ENCODE results near the gene MAP2. TPM values are rescaled to one million over a fixed set of nuclear protein-coding genes. Genes with fewer than 3 reads are reported as not detected.
"Not testable (repeated sequence)": the region's sequence is repeated elsewhere in the genome, so short reads cannot be mapped to it uniquely, and the experiment has no call there.

MAP2 gene
- total RNA-seq, 6 experiments from 2014 or later = 1.0 to 2.0 (median 1.6) TPM

DNA sequence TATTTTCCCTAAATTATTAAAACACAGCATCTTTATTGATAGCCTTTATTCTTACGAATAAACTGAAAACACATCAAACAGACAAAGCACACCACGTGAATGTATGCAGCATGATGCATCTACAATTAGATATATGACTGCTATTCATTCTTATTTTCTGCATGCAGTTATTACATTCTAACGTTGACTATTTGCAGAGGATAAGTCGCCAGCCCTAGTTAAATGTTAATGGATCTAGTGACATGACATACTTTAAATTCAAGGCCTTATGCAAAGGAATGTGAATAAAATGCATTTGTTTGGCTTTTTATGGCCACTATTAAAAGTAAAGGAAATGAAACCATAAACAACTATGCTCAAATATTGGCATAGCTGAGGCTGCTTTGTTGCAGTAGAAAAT is 172.4 kb downstream of the MAP2 start:
- Mint-ChIP-seq H3K36me3 (ENCODE audit: low read depth) (no peaks in the 10 kb centered on the region), H3K27ac (no peak overlapping the region), H3K27me3 (ENCODE audit: insufficient read depth) (no peaks in the 10 kb centered on the region), H3K9me3 (no peaks in the 10 kb centered on the region), H3K4me3 (no peak overlapping the region), H3K4me1 (ENCODE audit: low read depth) (no peaks in the 10 kb centered on the region)
- no peak for DNase-seq
- TF ChIP-seq, protein P1, sequence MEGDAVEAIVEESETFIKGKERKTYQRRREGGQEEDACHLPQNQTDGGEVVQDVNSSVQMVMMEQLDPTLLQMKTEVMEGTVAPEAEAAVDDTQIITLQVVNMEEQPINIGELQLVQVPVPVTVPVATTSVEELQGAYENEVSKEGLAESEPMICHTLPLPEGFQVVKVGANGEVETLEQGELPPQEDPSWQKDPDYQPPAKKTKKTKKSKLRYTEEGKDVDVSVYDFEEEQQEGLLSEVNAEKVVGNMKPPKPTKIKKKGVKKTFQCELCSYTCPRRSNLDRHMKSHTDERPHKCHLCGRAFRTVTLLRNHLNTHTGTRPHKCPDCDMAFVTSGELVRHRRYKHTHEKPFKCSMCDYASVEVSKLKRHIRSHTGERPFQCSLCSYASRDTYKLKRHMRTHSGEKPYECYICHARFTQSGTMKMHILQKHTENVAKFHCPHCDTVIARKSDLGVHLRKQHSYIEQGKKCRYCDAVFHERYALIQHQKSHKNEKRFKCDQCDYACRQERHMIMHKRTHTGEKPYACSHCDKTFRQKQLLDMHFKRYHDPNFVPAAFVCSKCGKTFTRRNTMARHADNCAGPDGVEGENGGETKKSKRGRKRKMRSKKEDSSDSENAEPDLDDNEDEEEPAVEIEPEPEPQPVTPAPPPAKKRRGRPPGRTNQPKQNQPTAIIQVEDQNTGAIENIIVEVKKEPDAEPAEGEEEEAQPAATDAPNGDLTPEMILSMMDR (IDR thresholded peaks at IDR 0.05) = no peak

DNA sequence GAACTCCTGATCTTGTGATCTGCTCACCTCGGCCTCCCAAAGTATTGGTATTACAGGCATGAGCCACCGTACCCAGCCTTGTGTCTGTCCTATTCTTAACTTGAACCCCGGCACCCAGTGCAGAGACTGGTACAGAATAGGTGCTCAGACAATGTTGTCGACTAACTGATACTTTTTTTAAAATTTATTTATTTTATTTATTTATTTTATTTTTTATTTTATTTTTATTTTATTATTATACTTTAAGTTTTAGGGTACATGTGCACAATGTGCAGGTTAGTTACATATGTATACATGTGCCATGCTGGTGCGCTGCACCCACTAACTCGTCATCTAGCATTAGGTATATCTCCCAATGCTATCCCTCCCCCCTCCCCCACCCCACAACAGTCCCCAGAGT is 174.4 kb downstream of the MAP2 start:
- DNase-seq; H3K27me3 Mint-ChIP-seq (ENCODE audit: insufficient read depth); H3K27ac Mint-ChIP-seq; H3K9me3 Mint-ChIP-seq; H3K4me3 Mint-ChIP-seq; H3K4me1 Mint-ChIP-seq (ENCODE audit: low read depth); H3K36me3 Mint-ChIP-seq (ENCODE audit: low read depth): not testable (repeated sequence)

DNA sequence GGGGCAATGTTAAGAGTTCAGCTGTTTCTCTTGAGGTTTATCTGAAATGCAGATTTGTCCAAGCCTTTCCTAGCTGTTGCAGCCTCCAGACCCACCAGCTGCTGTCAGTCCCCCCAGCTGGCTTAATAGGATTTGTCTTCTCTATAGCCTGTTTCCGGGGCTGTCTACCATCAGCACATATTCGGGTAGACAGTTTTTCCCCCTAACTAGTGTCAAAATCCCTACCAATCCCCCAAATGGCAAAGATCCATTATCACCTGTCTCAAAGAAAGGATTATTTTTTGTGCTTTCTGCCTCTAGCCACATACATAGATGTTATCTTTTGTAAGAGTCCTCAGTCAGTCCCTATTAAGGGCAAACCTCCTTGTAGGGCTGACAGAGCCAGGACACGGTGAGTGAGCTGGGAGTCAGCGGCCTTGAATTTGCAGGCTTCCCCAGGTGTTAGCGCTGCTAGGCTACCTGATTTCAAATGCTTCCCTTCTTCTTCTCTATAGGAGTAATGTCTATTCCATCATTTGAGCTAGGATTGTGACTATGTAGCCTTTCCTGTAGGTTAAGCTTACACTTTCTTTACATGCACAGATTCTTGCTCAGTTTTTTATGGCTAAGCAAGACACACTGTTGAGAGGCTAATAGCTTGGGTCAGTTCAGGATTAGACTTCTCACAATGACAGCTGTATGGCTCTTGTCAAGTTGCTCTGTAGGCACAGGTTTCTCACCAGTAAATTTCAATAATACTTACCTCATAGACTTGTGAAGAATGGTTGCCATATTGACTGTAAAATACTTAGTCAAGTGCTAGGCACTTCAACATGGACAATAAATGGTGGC is 176.7 kb downstream of the MAP2 start:
- H3K9me3 Mint-ChIP-seq = no peaks in the 10 kb centered on the region
- no peak overlapping the region for H3K4me3 Mint-ChIP-seq
- H3K4me1 Mint-ChIP-seq (ENCODE audit: low read depth) = no peaks in the 10 kb centered on the region
- no peak overlapping the region for H3K27ac Mint-ChIP-seq
- no peaks in the 10 kb centered on the region; the same call in 1 of the 2 replicates for H3K27me3 Mint-ChIP-seq (ENCODE audit: insufficient read depth)
- H3K36me3 Mint-ChIP-seq (ENCODE audit: low read depth) = no peaks in the 10 kb centered on the region
- DNase-seq = no peak
- TF ChIP-seq, protein P1 (IDR thresholded peaks at IDR 0.05) = no peak

DNA sequence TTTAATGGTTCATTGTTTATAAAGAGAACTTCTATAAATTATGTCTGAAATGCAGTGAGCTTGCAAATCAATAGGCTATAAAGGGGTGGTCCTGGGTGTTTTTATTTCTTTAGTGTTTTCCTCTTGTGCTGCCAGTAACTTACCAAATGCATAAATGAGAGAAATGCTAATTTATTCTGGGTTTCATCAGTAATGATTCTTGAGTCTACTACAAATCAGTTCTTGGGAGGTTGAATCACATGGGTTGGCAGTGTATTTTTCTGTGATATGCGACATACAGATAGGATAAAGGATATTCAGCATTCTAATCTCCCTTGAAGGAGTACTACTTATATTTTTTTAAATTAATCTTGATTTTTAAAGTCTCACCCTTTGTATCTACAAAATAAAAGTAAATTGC is 177.7 kb downstream of the MAP2 start:
- TF ChIP-seq, protein P1 (IDR thresholded peaks at IDR 0.05) = no peak
- Mint-ChIP-seq H3K4me3 (no peak overlapping the region), H3K27ac (no peak overlapping the region), H3K27me3 (ENCODE audit: insufficient read depth) (no peaks in the 10 kb centered on the region; the same call in 1 of the 2 replicates), H3K9me3 (no peaks in the 10 kb centered on the region), H3K36me3 (ENCODE audit: low read depth) (no peaks in the 10 kb centered on the region), H3K4me1 (ENCODE audit: low read depth) (no peaks in the 10 kb centered on the region)
- DNase-seq = no peak

DNA sequence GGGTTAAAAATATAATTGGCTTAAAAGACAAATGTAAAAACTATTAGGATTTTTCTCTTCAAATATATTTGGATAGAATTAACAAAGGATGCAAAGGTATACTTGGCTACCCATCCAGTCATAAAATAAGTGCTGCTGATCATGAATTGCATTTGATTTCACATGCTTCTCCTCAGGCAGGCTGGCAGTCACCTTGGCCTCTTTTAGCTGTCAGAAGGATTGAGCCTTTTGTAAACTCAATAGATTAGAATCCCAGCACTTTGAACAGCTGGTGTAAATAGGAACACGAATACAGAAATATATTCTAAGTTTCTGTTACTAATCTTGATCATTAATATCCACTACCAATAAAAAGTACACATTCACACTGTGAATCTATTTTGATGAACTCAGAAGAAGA is 178.4 kb downstream of the MAP2 start:
- no peak for DNase-seq
- Mint-ChIP-seq H3K9me3 (no peaks in the 10 kb centered on the region), H3K27ac (no peak overlapping the region), H3K4me1 (ENCODE audit: low read depth) (no peaks in the 10 kb centered on the region), H3K4me3 (no peak overlapping the region), H3K27me3 (ENCODE audit: insufficient read depth) (no peaks in the 10 kb centered on the region; the same call in 1 of the 2 replicates), H3K36me3 (ENCODE audit: low read depth) (no peaks in the 10 kb centered on the region)
- TF ChIP-seq, protein P1 (IDR thresholded peaks at IDR 0.05) = no peak

DNA sequence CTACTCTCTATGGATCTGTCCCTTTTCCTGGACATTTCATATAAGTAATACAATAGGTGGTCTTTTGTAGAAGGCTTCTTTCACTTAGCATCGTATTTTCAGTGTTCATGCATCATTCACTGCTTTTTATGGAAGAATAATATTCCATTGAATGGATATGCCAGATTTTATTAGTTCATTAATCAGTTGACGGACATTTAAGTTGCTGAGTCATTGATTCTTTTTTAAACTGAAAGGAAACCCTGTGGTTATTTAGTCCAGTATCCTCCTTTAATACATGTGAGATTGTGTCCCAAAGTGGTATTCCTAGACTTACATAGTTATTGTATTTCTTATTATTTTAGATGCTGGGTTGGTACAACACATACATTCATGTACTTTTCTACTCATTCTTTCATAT is 185.7 kb downstream of the MAP2 start:
- Mint-ChIP-seq H3K27ac (no peak overlapping the region), H3K4me3 (no peak overlapping the region)

More for the DNA sequence above, 185.7 kb downstream of the MAP2 start:
- no peak for DNase-seq
- Mint-ChIP-seq H3K27me3 (ENCODE audit: insufficient read depth) (no peaks in the 10 kb centered on the region), H3K4me1 (ENCODE audit: low read depth) (no peaks in the 10 kb centered on the region), H3K36me3 (ENCODE audit: low read depth) (no peaks in the 10 kb centered on the region), H3K9me3 (no peaks in the 10 kb centered on the region)
- TF ChIP-seq, protein P1 (IDR thresholded peaks at IDR 0.05) = no peak

Measured in HFFc6 (cell line).